ENCODE results near the gene SOX6. TPM values are rescaled to one million over a fixed set of nuclear protein-coding genes. Genes with fewer than 3 reads are reported as not detected.
A peak's percentile ranks its signal among the peaks of the same experiment; 100 is the strongest.

SOX6 gene
- total and polyA plus RNA-seq, 12 donors = 0.80 to 43.0 (median 21.2) TPM

- no peak for DNase-seq
- no peak for ATAC-seq
- intact Hi-C loops (cut with DNase I) = no loop called here
- peak overlapping the region in 1 of 10 donors; percentile 9 for H3K27ac ChIP-seq
- H3K4me1 ChIP-seq = peaks cover 0 to 30% (median 18%) of the 10 kb centered on the region in 9 donors
- no peak overlapping the region for H3K4me3 ChIP-seq
- no peaks in the 10 kb centered on the region for H3K27me3 ChIP-seq
- H3K36me3 ChIP-seq = no peaks in the 10 kb centered on the region
- TF ChIP-seq, protein P1, sequence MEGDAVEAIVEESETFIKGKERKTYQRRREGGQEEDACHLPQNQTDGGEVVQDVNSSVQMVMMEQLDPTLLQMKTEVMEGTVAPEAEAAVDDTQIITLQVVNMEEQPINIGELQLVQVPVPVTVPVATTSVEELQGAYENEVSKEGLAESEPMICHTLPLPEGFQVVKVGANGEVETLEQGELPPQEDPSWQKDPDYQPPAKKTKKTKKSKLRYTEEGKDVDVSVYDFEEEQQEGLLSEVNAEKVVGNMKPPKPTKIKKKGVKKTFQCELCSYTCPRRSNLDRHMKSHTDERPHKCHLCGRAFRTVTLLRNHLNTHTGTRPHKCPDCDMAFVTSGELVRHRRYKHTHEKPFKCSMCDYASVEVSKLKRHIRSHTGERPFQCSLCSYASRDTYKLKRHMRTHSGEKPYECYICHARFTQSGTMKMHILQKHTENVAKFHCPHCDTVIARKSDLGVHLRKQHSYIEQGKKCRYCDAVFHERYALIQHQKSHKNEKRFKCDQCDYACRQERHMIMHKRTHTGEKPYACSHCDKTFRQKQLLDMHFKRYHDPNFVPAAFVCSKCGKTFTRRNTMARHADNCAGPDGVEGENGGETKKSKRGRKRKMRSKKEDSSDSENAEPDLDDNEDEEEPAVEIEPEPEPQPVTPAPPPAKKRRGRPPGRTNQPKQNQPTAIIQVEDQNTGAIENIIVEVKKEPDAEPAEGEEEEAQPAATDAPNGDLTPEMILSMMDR (IDR thresholded peaks at IDR 0.05) = no peak
- WGBS, 2 donors = 94 to 96% methylated on average over 3 of the region's 3 CpGs
- no peaks in the 10 kb centered on the region for H3K9me3 ChIP-seq
Observed at GRCh38 chr11:16289541-16289940, 66.8 kb downstream of the SOX6 start.

GRCh38 chr11:16287630-16288280, 68.6 kb downstream of the SOX6 start:
- 94 to 97% methylated on average over 3 of the region's 3 CpGs for WGBS, 2 donors

GRCh38 chr11:16286095-16286494, 70.3 kb downstream of the SOX6 start:
- Histone ChIP-seq H3K36me3 (no peaks in the 10 kb centered on the region), H3K4me1 (peaks cover 0 to 10% (median 0%) of the 10 kb centered on the region in 9 donors), H3K27me3 (no peaks in the 10 kb centered on the region), H3K4me3 (no peak overlapping the region), H3K9me3 (no peaks in the 10 kb centered on the region), H3K27ac (no peak overlapping the region)
- DNase-seq (no peak), ATAC-seq (no peak)
- 31 to 40% methylated on average over 3 of the region's 3 CpGs for WGBS, 2 donors
- intact Hi-C loops (cut with DNase I) = no loop called here
- TF ChIP-seq, protein P1 (IDR thresholded peaks at IDR 0.05) = no peak

More at GRCh38 chr11:16287630-16288280, 68.6 kb downstream of the SOX6 start:
- intact Hi-C loops (cut with DNase I) = no loop called here
- DNase-seq (no peak), ATAC-seq (no peak)
- H3K4me1 ChIP-seq = peaks cover 0 to 22% (median 3%) of the 10 kb centered on the region in 9 donors
- no peak overlapping the region for H3K27ac ChIP-seq
- H3K27me3 ChIP-seq = no peaks in the 10 kb centered on the region
- TF ChIP-seq, protein P1 (IDR thresholded peaks at IDR 0.05) = no peak
- no peaks in the 10 kb centered on the region for H3K9me3 ChIP-seq
- H3K4me3 ChIP-seq = no peak overlapping the region
- no peaks in the 10 kb centered on the region for H3K36me3 ChIP-seq

- Histone ChIP-seq H3K36me3 (no peaks in the 10 kb centered on the region), H3K27me3 (no peaks in the 10 kb centered on the region), H3K4me1 (peaks cover 0 to 34% (median 0%) of the 10 kb centered on the region in 9 donors), H3K4me3 (peak overlapping the region in 6 of 10 donors; percentile 8 to 28 (median 21)), H3K27ac (no peak overlapping the region), H3K9me3 (no peaks in the 10 kb centered on the region)
- intact Hi-C loops (cut with DNase I) = no loop called here
- TF ChIP-seq, protein P1 (IDR thresholded peaks at IDR 0.05) = no peak
- ATAC-seq (peak in 3 of 8 donors; percentile 41 to 68 (median 49)), DNase-seq (peak; percentile 28 to 44)
- WGBS, 2 donors = 26 to 29% methylated on average over 5 of the region's 5 CpGs
Observed at GRCh38 chr11:16280256-16280682, 76.1 kb downstream of the SOX6 start.
